WTC11 (cell line): ENCODE results near the gene PTP4A1. TPM values are rescaled to one million over a fixed set of nuclear protein-coding genes. Genes with fewer than 3 reads are reported as not detected.

Source experiments
- ATAC-seq: fragments of 200-7000 bp; cut with Tn5 transposase; 2 replicates; pipeline ENCODE4 v1.10.0; 2021; ENCODE audit warnings: mild to moderate bottlenecking, moderate library complexity
- CTCF ChIA-PET: fragments of 300-600 bp; sonication (Branson Sonifier 250); formaldehyde crosslinking; loops from one replicate; lab custom pipeline; 2021; ENCODE audit warnings: antibody characterized with exemption; lab: Charles Lee
- POLR2A ChIA-PET: fragments of 350-600 bp; sonication (Branson Sonifier 250); formaldehyde crosslinking; loops from one replicate; lab custom pipeline; 2021; ENCODE audit warnings: antibody characterized with exemption; lab: Charles Lee
- DNase-seq: peaks from one replicate; pipeline ENCODE4 v3.0.0; 2021; ENCODE audit warnings: low spot score
- H3K27ac Mint-ChIP-seq: 2 replicates; pipeline ENCODE4 v1.8.0; 2021; ENCODE audit warnings: mixed read lengths
- H3K27me3 Mint-ChIP-seq: 2 replicates; pipeline ENCODE4 v1.8.0; 2021; ENCODE audit warnings: low read depth, mild to moderate bottlenecking, moderate library complexity, mixed read lengths
- H3K36me3 Mint-ChIP-seq: 2 replicates; pipeline ENCODE4 v1.8.0; 2021; ENCODE audit warnings: mixed read lengths
- H3K4me1 Mint-ChIP-seq: 2 replicates; pipeline ENCODE4 v1.8.0; 2022; ENCODE audit warnings: mixed read lengths
- H3K4me3 Mint-ChIP-seq: 2 replicates; pipeline ENCODE4 v1.8.0; 2021; ENCODE audit warnings: mild to moderate bottlenecking, moderate library complexity, mixed read lengths
- H3K9me3 Mint-ChIP-seq: 2 replicates; pipeline ENCODE4 v1.8.0; 2021; ENCODE audit warnings: mixed read lengths
- ATF1 ChIP-seq: sonication (generic); formaldehyde crosslinking; IDR thresholded peaks from 2 replicates; pipeline ENCODE4 v1.8.1; 2023; ENCODE audit warnings: mild to moderate bottlenecking, moderate library complexity, missing genetic modification reagents
- CBFB ChIP-seq: sonication (generic); formaldehyde crosslinking; IDR thresholded peaks from 2 replicates; pipeline ENCODE4 v1.8.1; 2022; ENCODE audit warnings: mild to moderate bottlenecking, low read depth, missing genetic modification reagents
- E2F4 ChIP-seq: sonication (generic); formaldehyde crosslinking; IDR thresholded peaks from 2 replicates; pipeline ENCODE4 v1.8.1; 2022; ENCODE audit warnings: low read depth, mild to moderate bottlenecking, moderate library complexity, missing genetic modification reagents, borderline replicate concordance
- ELF4 ChIP-seq: sonication (generic); formaldehyde crosslinking; IDR thresholded peaks from 2 replicates; pipeline ENCODE4 v1.8.1; 2022; ENCODE audit warnings: low read depth, mild to moderate bottlenecking, moderate library complexity, missing genetic modification reagents
- ESRRA ChIP-seq: sonication (generic); formaldehyde crosslinking; IDR thresholded peaks from 2 replicates; pipeline ENCODE4 v1.8.1; 2022; ENCODE audit warnings: mild to moderate bottlenecking, missing genetic modification reagents, borderline replicate concordance
- FOXP4 ChIP-seq: sonication (generic); formaldehyde crosslinking; IDR thresholded peaks from 2 replicates; pipeline ENCODE4 v1.8.0; 2022; ENCODE audit warnings: mild to moderate bottlenecking, missing genetic modification reagents
- GABPB1 ChIP-seq: sonication (generic); formaldehyde crosslinking; IDR thresholded peaks from 2 replicates; pipeline ENCODE4 v1.8.1; 2023; ENCODE audit warnings: mild to moderate bottlenecking, missing genetic modification reagents
- GTF2I ChIP-seq: fragments of 250-450 bp; sonication (Bioruptor Pico); conservative IDR thresholded peaks from 2 replicates; pipeline ENCODE4 v1.4.0; 2021; ENCODE audit warnings: mild to moderate bottlenecking
- NR1H2 ChIP-seq: sonication (generic); formaldehyde crosslinking; IDR thresholded peaks from 2 replicates; pipeline ENCODE4 v1.9.0; 2021; ENCODE audit warnings: mild to moderate bottlenecking, moderate library complexity, missing genetic modification reagents
- NR2C2 ChIP-seq: sonication (generic); formaldehyde crosslinking; IDR thresholded peaks from 2 replicates; pipeline ENCODE4 v1.8.0; 2022; ENCODE audit warnings: mild to moderate bottlenecking, missing genetic modification reagents
- PRRX2 ChIP-seq: fragments of 250-450 bp; sonication (Bioruptor Pico); IDR thresholded peaks from 2 replicates; pipeline ENCODE4 v1.8.0; 2021; ENCODE audit warnings: mild to moderate bottlenecking
- RORB ChIP-seq: fragments of 250-450 bp; sonication (Bioruptor Pico); IDR thresholded peaks from 2 replicates; pipeline ENCODE4 v1.9.0; 2021; ENCODE audit warnings: mild to moderate bottlenecking
- SMAD4 ChIP-seq: sonication (generic); formaldehyde crosslinking; IDR thresholded peaks from 2 replicates; pipeline ENCODE4 v1.8.0; 2022; ENCODE audit warnings: mild to moderate bottlenecking, missing genetic modification reagents
- SP1 ChIP-seq: sonication (generic); formaldehyde crosslinking; conservative IDR thresholded peaks from 2 replicates; pipeline ENCODE4 v1.8.1; 2022; ENCODE audit warnings: missing genetic modification reagents
- USF1 ChIP-seq: sonication (generic); formaldehyde crosslinking; IDR thresholded peaks from 2 replicates; pipeline ENCODE4 v1.8.0; 2022; ENCODE audit warnings: mild to moderate bottlenecking, missing genetic modification reagents
- USF2 ChIP-seq: sonication (generic); formaldehyde crosslinking; IDR thresholded peaks from 2 replicates; pipeline ENCODE4 v1.8.1; 2023; ENCODE audit warnings: mild to moderate bottlenecking, missing genetic modification reagents, moderate library complexity
- ZMAT4 ChIP-seq: fragments of 250-450 bp; sonication (Bioruptor Pico); IDR thresholded peaks from 2 replicates; pipeline ENCODE4 v1.9.0; 2021; ENCODE audit warnings: mild to moderate bottlenecking
- ZNF263 ChIP-seq: sonication (generic); formaldehyde crosslinking; IDR thresholded peaks from 2 replicates; pipeline ENCODE4 v1.8.1; 2022; ENCODE audit warnings: low read depth, mild to moderate bottlenecking, moderate library complexity, missing genetic modification reagents
- ZNF317 ChIP-seq: sonication (generic); formaldehyde crosslinking; IDR thresholded peaks from 2 replicates; pipeline ENCODE4 v1.8.1; 2023; ENCODE audit warnings: low read depth, mild to moderate bottlenecking, moderate library complexity, missing genetic modification reagents, borderline replicate concordance
- ZNF416 ChIP-seq: fragments of 250-450 bp; sonication (Bioruptor Pico); IDR thresholded peaks from 2 replicates; pipeline ENCODE4 v1.9.0; 2021; ENCODE audit warnings: mild to moderate bottlenecking, inconsistent platforms
- total RNA-seq: library from RNA; stranded (reverse); gene quantifications from 3 replicates; pipeline ENCODE4 v1.2.3, GENCODE V29; 2021

Gene PTP4A1
- total RNA-seq, 1 experiment from 2014 or later = 56.9 TPM

GRCh38 chr6:63526931-63527330 is 45.3 kb upstream of the PTP4A1 start (continued):
- no peak for TF ChIP-seq ZNF317 (CRISPR knock-in tag)
- TF ChIP-seq NR2C2 (CRISPR knock-in tag) = no peak
- TF ChIP-seq SMAD4 = no peak
- no peak for TF ChIP-seq USF2 (CRISPR knock-in tag)
- TF ChIP-seq ELF4 = no peak
- TF ChIP-seq ZMAT4 (CRISPR knock-in tag) = no peak
- no peak for TF ChIP-seq USF1 (CRISPR knock-in tag)
- no peak for TF ChIP-seq PRRX2 (CRISPR knock-in tag)
- TF ChIP-seq RORB (CRISPR knock-in tag) = no peak

- TF ChIP-seq GABPB1 (CRISPR knock-in tag) (peak; percentile 95), CBFB (CRISPR knock-in tag) (no peak)
- H3K27me3 Mint-ChIP-seq = peaks cover 42% of the 10 kb centered on the region
- ChIA-PET POLR2A (no interaction called here), CTCF (interaction anchor here (0.6 kb wide), 1 partner anchor 20 kb away, joined by 3 read pairs; no protein-coding TSS in a partner anchor)
- ATAC-seq (no peak), DNase-seq (no peak)
- peaks cover 16% of the 10 kb centered on the region for H3K9me3 Mint-ChIP-seq
- no peaks in the 10 kb centered on the region for H3K4me1 Mint-ChIP-seq
- H3K4me3 Mint-ChIP-seq = no peak overlapping the region
- H3K36me3 Mint-ChIP-seq = no peaks in the 10 kb centered on the region; the same call in 1 of the 2 replicates
- H3K27ac Mint-ChIP-seq = no peak overlapping the region
Observed at GRCh38 chr6:63527658-63528514, 44.4 kb upstream of the PTP4A1 start.

- Mint-ChIP-seq H3K36me3 (no peaks in the 10 kb centered on the region; the same call in 1 of the 2 replicates), H3K4me3 (no peak overlapping the region), H3K27me3 (peaks cover 58% of the 10 kb centered on the region), H3K4me1 (no peaks in the 10 kb centered on the region), H3K27ac (no peak overlapping the region), H3K9me3 (peaks cover 16% of the 10 kb centered on the region)
- no peak for ATAC-seq
- ChIA-PET CTCF (no interaction called here), POLR2A (no interaction called here)
- DNase-seq = no peak
- TF ChIP-seq NR1H2 (CRISPR knock-in tag) = no peak
- TF ChIP-seq ELF4 = no peak
- no peak for TF ChIP-seq ESRRA
- no peak for TF ChIP-seq SP1 (CRISPR knock-in tag)
- TF ChIP-seq ZMAT4 (CRISPR knock-in tag) = no peak
- TF ChIP-seq FOXP4 (CRISPR knock-in tag) = no peak
- no peak for TF ChIP-seq NR2C2 (CRISPR knock-in tag)
- TF ChIP-seq ZNF263 (CRISPR knock-in tag) = no peak
- TF ChIP-seq GTF2I (CRISPR knock-in tag) = no peak
- TF ChIP-seq ATF1 (CRISPR knock-in tag) = no peak
- no peak for TF ChIP-seq E2F4 (CRISPR knock-in tag)
- TF ChIP-seq ZNF416 = no peak
Observed at GRCh38 chr6:63529498-63529897, 42.8 kb upstream of the PTP4A1 start.
